Endothelial cell (in vitro differentiated cells): ENCODE measurements around the gene IKZF1. TPM values are rescaled to one million over a fixed set of nuclear protein-coding genes. Genes with fewer than 3 reads are reported as not detected.

Experiments used
- DNase-seq: peaks from one replicate; pipeline ENCODE4 v3.0.0; 2021; ENCODE audit warnings: low spot score
- H3K27ac Mint-ChIP-seq: one replicate; pipeline ENCODE4 v1.8.0; 2021; ENCODE audit warnings: mixed read lengths, inconsistent platforms; ENCODE audit not compliant: unreplicated experiment
- H3K27me3 Mint-ChIP-seq: one replicate; pipeline ENCODE4 v1.8.0; 2021; ENCODE audit warnings: mild to moderate bottlenecking, moderate library complexity, mixed read lengths, inconsistent platforms; ENCODE audit not compliant: unreplicated experiment
- H3K36me3 Mint-ChIP-seq: one replicate; pipeline ENCODE4 v1.8.0; 2021; ENCODE audit warnings: mild to moderate bottlenecking, low read depth, mixed read lengths, inconsistent platforms; ENCODE audit not compliant: unreplicated experiment
- H3K4me1 Mint-ChIP-seq: one replicate; pipeline ENCODE4 v1.8.0; 2021; ENCODE audit warnings: mild to moderate bottlenecking, mixed read lengths, inconsistent platforms; ENCODE audit not compliant: unreplicated experiment
- H3K4me3 Mint-ChIP-seq: one replicate; pipeline ENCODE4 v1.8.0; 2021; ENCODE audit warnings: mild to moderate bottlenecking, mixed read lengths, inconsistent platforms; ENCODE audit not compliant: unreplicated experiment
- H3K9me3 Mint-ChIP-seq: one replicate; pipeline ENCODE4 v1.8.0; 2021; ENCODE audit warnings: mixed read lengths, inconsistent platforms; ENCODE audit not compliant: unreplicated experiment
- CTCF ChIP-seq: fragments of 200-600 bp; sonication (generic); IDR thresholded peaks from one replicate; pipeline ENCODE4 v1.5.0; 2021; ENCODE audit warnings: antibody characterized with exemption; ENCODE audit not compliant: unreplicated experiment
- total RNA-seq: library from RNA; stranded (reverse); fragmentation: NEBNext Ultra II Directional; extraction: Animal tissue kit (Norgen Biotek cat#: 25700); gene quantifications from one replicate; pipeline ENCODE4 v1.2.1, GENCODE V29; 2021; ENCODE audit not compliant: unreplicated experiment

The IKZF1 gene
- total RNA-seq, 1 donor from 2014 or later: 3.1 TPM

GRCh38 chr7:50292763-50293162 lies 11.8 kb upstream of the IKZF1 start:
- no peaks in the 10 kb centered on the region for H3K4me1 Mint-ChIP-seq
- no peak overlapping the region for H3K4me3 Mint-ChIP-seq
- H3K27ac Mint-ChIP-seq: no peak overlapping the region
- peaks cover 2% of the 10 kb centered on the region for H3K27me3 Mint-ChIP-seq
- DNase-seq: no peak
- H3K9me3 Mint-ChIP-seq: no peaks in the 10 kb centered on the region
- no peak for TF ChIP-seq CTCF
- H3K36me3 Mint-ChIP-seq: no peaks in the 10 kb centered on the region

- TF ChIP-seq CTCF: no peak
- Mint-ChIP-seq H3K27me3 (peaks cover 2% of the 10 kb centered on the region), H3K9me3 (no peaks in the 10 kb centered on the region), H3K27ac (no peak overlapping the region), H3K36me3 (no peaks in the 10 kb centered on the region), H3K4me3 (no peak overlapping the region), H3K4me1 (no peaks in the 10 kb centered on the region)
- no peak for DNase-seq
Observed at GRCh38 chr7:50293509-50294179, 10.9 kb upstream of the IKZF1 start.

- no peak overlapping the region for H3K27ac Mint-ChIP-seq
- no peaks in the 10 kb centered on the region for H3K36me3 Mint-ChIP-seq
- peaks cover 3% of the 10 kb centered on the region for H3K27me3 Mint-ChIP-seq
- TF ChIP-seq CTCF: no peak
- no peaks in the 10 kb centered on the region for H3K9me3 Mint-ChIP-seq
- no peak for DNase-seq
- H3K4me3 Mint-ChIP-seq: no peak overlapping the region
- H3K4me1 Mint-ChIP-seq: no peaks in the 10 kb centered on the region
Observed at GRCh38 chr7:50295133-50295532, 9.4 kb upstream of the IKZF1 start.

GRCh38 chr7:50296799-50297198 lies 7.7 kb upstream of the IKZF1 start:
- Mint-ChIP-seq H3K36me3 (no peaks in the 10 kb centered on the region), H3K4me3 (no peak overlapping the region), H3K4me1 (no peaks in the 10 kb centered on the region), H3K27me3 (peaks cover 3% of the 10 kb centered on the region), H3K9me3 (no peaks in the 10 kb centered on the region), H3K27ac (no peak overlapping the region)
- TF ChIP-seq CTCF: no peak
- DNase-seq: no peak

- no peak for TF ChIP-seq CTCF
- Mint-ChIP-seq H3K9me3 (no peaks in the 10 kb centered on the region), H3K27me3 (peaks cover 14% of the 10 kb centered on the region), H3K36me3 (no peaks in the 10 kb centered on the region), H3K4me3 (no peak overlapping the region), H3K27ac (no peak overlapping the region), H3K4me1 (no peaks in the 10 kb centered on the region)
- DNase-seq: no peak
Observed at GRCh38 chr7:50298811-50299562, 5.5 kb upstream of the IKZF1 start.
